ENCODE data around the gene MEX3A. TPM values are rescaled to one million over a fixed set of nuclear protein-coding genes. Genes with fewer than 3 reads are reported as not detected.

Gene MEX3A
- total RNA-seq, 1 donor from 2014 or later = 1.3 TPM

GRCh38 chr1:156112276-156113137, 30.2 kb upstream of the MEX3A start:
- intact Hi-C loops (cut with DNase I) = no loop called here
- no peak overlapping the region for H3K4me3 ChIP-seq
- peaks cover 4 to 11% of the 10 kb centered on the region in 2 donors for H3K4me1 ChIP-seq
- no peaks in the 10 kb centered on the region for H3K9me3 ChIP-seq
- H3K36me3 ChIP-seq = peaks cover 0 to 5% of the 10 kb centered on the region in 2 donors
- TF ChIP-seq CTCF (IDR thresholded peaks at IDR 0.05) = no peak
- no peaks in the 10 kb centered on the region for H3K27me3 ChIP-seq
- DNase-seq (ENCODE audit: low spot score in 2 of 2) = no peak
- peak overlapping the region; percentile 97 for H3K27ac ChIP-seq

- H3K4me3 ChIP-seq = no peak overlapping the region
- peaks cover 0 to 5% of the 10 kb centered on the region in 2 donors for H3K36me3 ChIP-seq
- peaks cover 4 to 17% of the 10 kb centered on the region in 2 donors for H3K4me1 ChIP-seq
- H3K9me3 ChIP-seq = no peaks in the 10 kb centered on the region
- intact Hi-C loops (cut with DNase I) = no loop called here
- peak overlapping the region in 1 of 2 donors; percentile 97 for H3K27ac ChIP-seq
- no peak for TF ChIP-seq CTCF (IDR thresholded peaks at IDR 0.05)
- no peaks in the 10 kb centered on the region for H3K27me3 ChIP-seq
- no peak for DNase-seq (ENCODE audit: low spot score in 2 of 2)
These were observed 29.2 kb upstream of the MEX3A start for GRCh38 chr1:156111355-156111962.

GRCh38 chr1:156110252-156110651, 28.0 kb upstream of the MEX3A start:
- H3K9me3 ChIP-seq = no peaks in the 10 kb centered on the region
- peaks cover 11 to 28% of the 10 kb centered on the region in 2 donors for H3K4me1 ChIP-seq
- intact Hi-C loops (cut with DNase I) = no loop called here
- no peak for TF ChIP-seq CTCF (IDR thresholded peaks at IDR 0.05)
- H3K4me3 ChIP-seq = no peak overlapping the region
- no peaks in the 10 kb centered on the region for H3K27me3 ChIP-seq
- no peak for DNase-seq (ENCODE audit: low spot score in 2 of 2)
- peaks cover 0 to 5% of the 10 kb centered on the region in 2 donors for H3K36me3 ChIP-seq
- H3K27ac ChIP-seq = peak overlapping the region in 1 of 2 donors; percentile 7

GRCh38 chr1:156108664-156109241, 26.5 kb upstream of the MEX3A start:
- intact Hi-C loops (cut with DNase I) = no loop called here
- peaks cover 25 to 40% of the 10 kb centered on the region in 2 donors for H3K4me1 ChIP-seq
- DNase-seq (ENCODE audit: low spot score in 2 of 2) = no peak
- H3K27me3 ChIP-seq = no peaks in the 10 kb centered on the region
- no peaks in the 10 kb centered on the region for H3K9me3 ChIP-seq
- peak overlapping the region; percentile 95 to 96 for H3K27ac ChIP-seq
- no peak for TF ChIP-seq CTCF (IDR thresholded peaks at IDR 0.05)
- H3K4me3 ChIP-seq = no peak overlapping the region
- no peaks in the 10 kb centered on the region for H3K36me3 ChIP-seq

GRCh38 chr1:156108057-156108456, 25.8 kb upstream of the MEX3A start:
- intact Hi-C loops (cut with DNase I) = no loop called here
- TF ChIP-seq CTCF (IDR thresholded peaks at IDR 0.05) = no peak
- Histone ChIP-seq H3K4me1 (peaks cover 27 to 41% of the 10 kb centered on the region in 2 donors), H3K4me3 (no peak overlapping the region), H3K27ac (peak overlapping the region; percentile 95 to 96), H3K36me3 (no peaks in the 10 kb centered on the region), H3K9me3 (no peaks in the 10 kb centered on the region), H3K27me3 (no peaks in the 10 kb centered on the region)
- no peak for DNase-seq (ENCODE audit: low spot score in 2 of 2)

Data from ascending aorta (tissue), 2 donors.